Liver (tissue), 9 donors: Measurements from ENCODE around the gene XXYLT1. TPM values are rescaled to one million over a fixed set of nuclear protein-coding genes. Genes with fewer than 3 reads are reported as not detected.

Experiments
- DNase-seq: peaks from one replicate; pipeline ENCODE4 v3.0.0-alpha.2; 2017; ENCODE audit warnings: low spot score
- H3K27ac ChIP-seq, 2 donors: one replicate each; pipeline ENCODE4 v1.7.0; 2013; ENCODE audit warnings: inconsistent platforms in 2 of 2, low read length in 2 of 2, control low read depth in 1 of 2, low read depth in 1 of 2, mild to moderate bottlenecking in 1 of 2
- H3K27me3 ChIP-seq, 4 donors: one replicate each; pipeline versions ENCODE4 v1.6.1 to v1.7.0; 2013; ENCODE audit warnings: low read length in 3 of 4, inconsistent platforms in 1 of 4, mild to moderate bottlenecking in 1 of 4, moderate library complexity in 1 of 4; ENCODE audit not compliant: control insufficient read depth in 4 of 4, insufficient read depth in 4 of 4
- H3K36me3 ChIP-seq, 4 donors: one replicate each; pipeline versions ENCODE4 v1.6.1 to v1.7.0; 2013; ENCODE audit warnings: low read length in 3 of 4, mild to moderate bottlenecking in 3 of 4, low read depth in 1 of 4, moderate library complexity in 1 of 4; ENCODE audit not compliant: control insufficient read depth in 4 of 4, insufficient read depth in 3 of 4
- H3K4me1 ChIP-seq, 4 donors: one replicate each; pipeline versions ENCODE4 v1.6.1 to v1.7.0; 2013; ENCODE audit warnings: low read length in 3 of 4, mild to moderate bottlenecking in 3 of 4, moderate library complexity in 1 of 4; ENCODE audit not compliant: control insufficient read depth in 4 of 4, insufficient read depth in 4 of 4
- H3K4me3 ChIP-seq, 3 donors: one replicate each; pipeline versions ENCODE4 v1.6.1 to v1.7.0; 2013; ENCODE audit warnings: low read length in 3 of 3, control low read depth in 1 of 3, low read depth in 1 of 3, mild to moderate bottlenecking in 1 of 3
- H3K9ac ChIP-seq, 2 donors: one replicate each; pipeline ENCODE4 v1.7.0; 2013; ENCODE audit warnings: low read length in 2 of 2, mild to moderate bottlenecking in 2 of 2, moderate library complexity in 2 of 2, control low read depth in 1 of 2, low read depth in 1 of 2
- H3K9me3 ChIP-seq, 4 donors: one replicate each; pipeline versions ENCODE4 v1.6.1 to v1.7.0; 2013; ENCODE audit warnings: low read length in 3 of 4; ENCODE audit not compliant: control insufficient read depth in 4 of 4
- EGR1 ChIP-seq, 2 donors: IDR thresholded peaks; 2 replicates each; pipeline ENCODE4 v1.6.1; 2016 to 2018; ENCODE audit warnings: antibody characterized with exemption in 2 of 2, low read depth in 2 of 2
- FOXA1 ChIP-seq: IDR thresholded peaks from 2 replicates; pipeline ENCODE4 v1.6.1; 2016; ENCODE audit warnings: antibody characterized with exemption
- GABPA ChIP-seq, 2 donors: IDR thresholded peaks in 1 of 2; conservative IDR thresholded peaks in 1 of 2; 2 replicates each; pipeline ENCODE4 v1.6.1; 2016; ENCODE audit warnings: antibody characterized with exemption in 2 of 2, mild to moderate bottlenecking in 1 of 2, moderate library complexity in 1 of 2
- HNF4A ChIP-seq, 2 donors: conservative IDR thresholded peaks; 2 replicates each; pipeline ENCODE4 v1.6.1; 2016; ENCODE audit warnings: antibody characterized with exemption in 2 of 2, mild to moderate bottlenecking in 2 of 2
- HNF4G ChIP-seq: IDR thresholded peaks from 2 replicates; pipeline ENCODE4 v1.6.1; 2016; ENCODE audit warnings: antibody characterized with exemption
- JUND ChIP-seq, 2 donors: IDR thresholded peaks; 2 replicates each; pipeline ENCODE4 v1.6.1; 2016; ENCODE audit warnings: antibody characterized with exemption in 2 of 2
- RAD21 ChIP-seq, 2 donors: IDR thresholded peaks; 2 replicates each; pipeline ENCODE4 v1.6.1; 2016; ENCODE audit warnings: antibody characterized with exemption in 2 of 2, mild to moderate bottlenecking in 2 of 2
- RXRA ChIP-seq, 2 donors: IDR thresholded peaks; 2 replicates each; pipeline ENCODE4 v1.6.1; 2017 to 2018; ENCODE audit warnings: antibody characterized with exemption in 2 of 2, mild to moderate bottlenecking in 1 of 2
- SP1 ChIP-seq: IDR thresholded peaks from 2 replicates; pipeline ENCODE4 v1.6.1; 2018; ENCODE audit warnings: antibody characterized with exemption, mild to moderate bottlenecking
- TAF1 ChIP-seq: conservative IDR thresholded peaks from 2 replicates; pipeline ENCODE4 v1.6.1; 2016; ENCODE audit warnings: antibody characterized with exemption, mild to moderate bottlenecking
- WGBS: extraction: QIAGEN DNeasy Blood & Tissue Kit; methylation state at CpG from one replicate; pipeline ENCODE4 v1.1.7; 2013; 5-methylcytosine and 5-hydroxymethylcytosine counted together
- polyA plus RNA-seq, 2 donors: library from polyadenylated mRNA; stranded (reverse) in 1 of 2; unstranded in 1 of 2; fragments of 200-250 nt in 1 of 2; fragments of >200 nt in 1 of 2; fragmentation: Nextera tagmentation in 1 of 2; extraction: Ambion mirVana in 1 of 2; gene quantifications; one replicate each; pipeline versions ENCODE4 v1.2.1 to v1.2.3, GENCODE V29; 2013 to 2015
- total RNA-seq, 2 donors: library from RNA; depleted of rRNA; stranded (reverse); fragments of >200 nt; gene quantifications; one replicate each; pipeline ENCODE4 v1.2.3, GENCODE V29; 2014
- TF ChIP-seq, protein P1 (sequence below): IDR thresholded peaks from 2 replicates; pipeline ENCODE4 v1.6.1; 2016; ENCODE audit warnings: antibody characterized with exemption, mild to moderate bottlenecking
- TF ChIP-seq, protein P2 (sequence below): IDR thresholded peaks from 2 replicates; pipeline ENCODE4 v1.6.1; 2016; ENCODE audit warnings: antibody characterized with exemption
- TF ChIP-seq, protein P3 (sequence below): IDR thresholded peaks from 2 replicates; pipeline ENCODE4 v1.6.1; 2016; ENCODE audit warnings: antibody characterized with exemption
- TF ChIP-seq, protein P4 (sequence below): IDR thresholded peaks from 2 replicates; pipeline ENCODE4 v1.6.1; 2016; ENCODE audit warnings: antibody characterized with exemption
- donor health status: healthy.
- donor health status: healthy.
- donor health status: healthy.
- donor health status: healthy.
- donor health status: healthy.

XXYLT1 gene
- total and polyA plus RNA-seq, 4 donors = 0.93 to 7.6 (median 2.8) TPM

DNA sequence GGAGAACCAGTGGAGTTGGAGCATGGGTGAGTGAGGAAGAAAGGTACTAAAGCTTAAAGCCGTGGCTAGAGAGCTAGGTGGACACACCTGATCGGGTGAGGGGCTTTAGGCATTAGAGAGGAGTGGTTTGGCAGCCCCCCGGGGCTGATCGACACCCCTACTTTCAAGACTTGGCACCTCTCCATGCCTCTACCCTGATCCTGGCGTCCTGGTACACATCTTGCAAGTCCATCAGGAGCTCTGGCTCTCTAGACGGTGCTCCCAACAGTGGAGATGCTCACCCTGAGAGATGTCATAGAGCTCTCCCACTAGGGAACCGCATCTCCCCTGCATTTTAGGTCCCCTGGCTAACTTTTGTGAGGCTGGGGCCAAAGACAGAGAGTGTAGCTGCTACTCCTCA lies 98.1 kb downstream of the XXYLT1 start:
- Histone ChIP-seq H3K9me3 (no peaks in the 10 kb centered on the region), H3K4me1 (no peaks in the 10 kb centered on the region), H3K36me3 (no peaks in the 10 kb centered on the region), H3K4me3 (no peak overlapping the region), H3K27ac (no peak overlapping the region), H3K9ac (no peak overlapping the region), H3K27me3 (no peaks in the 10 kb centered on the region)
- 92% methylated on average over 7 of the region's 7 CpGs for WGBS
- DNase-seq = no peak
- no peak for TF ChIP-seq EGR1 (IDR thresholded peaks at IDR 0.05; ENCODE audit: low read depth in 2 of 2)
- no peak for TF ChIP-seq RAD21 (IDR thresholded peaks at IDR 0.05)
- TF ChIP-seq RXRA (IDR thresholded peaks at IDR 0.05) = no peak
- TF ChIP-seq, protein P1, sequence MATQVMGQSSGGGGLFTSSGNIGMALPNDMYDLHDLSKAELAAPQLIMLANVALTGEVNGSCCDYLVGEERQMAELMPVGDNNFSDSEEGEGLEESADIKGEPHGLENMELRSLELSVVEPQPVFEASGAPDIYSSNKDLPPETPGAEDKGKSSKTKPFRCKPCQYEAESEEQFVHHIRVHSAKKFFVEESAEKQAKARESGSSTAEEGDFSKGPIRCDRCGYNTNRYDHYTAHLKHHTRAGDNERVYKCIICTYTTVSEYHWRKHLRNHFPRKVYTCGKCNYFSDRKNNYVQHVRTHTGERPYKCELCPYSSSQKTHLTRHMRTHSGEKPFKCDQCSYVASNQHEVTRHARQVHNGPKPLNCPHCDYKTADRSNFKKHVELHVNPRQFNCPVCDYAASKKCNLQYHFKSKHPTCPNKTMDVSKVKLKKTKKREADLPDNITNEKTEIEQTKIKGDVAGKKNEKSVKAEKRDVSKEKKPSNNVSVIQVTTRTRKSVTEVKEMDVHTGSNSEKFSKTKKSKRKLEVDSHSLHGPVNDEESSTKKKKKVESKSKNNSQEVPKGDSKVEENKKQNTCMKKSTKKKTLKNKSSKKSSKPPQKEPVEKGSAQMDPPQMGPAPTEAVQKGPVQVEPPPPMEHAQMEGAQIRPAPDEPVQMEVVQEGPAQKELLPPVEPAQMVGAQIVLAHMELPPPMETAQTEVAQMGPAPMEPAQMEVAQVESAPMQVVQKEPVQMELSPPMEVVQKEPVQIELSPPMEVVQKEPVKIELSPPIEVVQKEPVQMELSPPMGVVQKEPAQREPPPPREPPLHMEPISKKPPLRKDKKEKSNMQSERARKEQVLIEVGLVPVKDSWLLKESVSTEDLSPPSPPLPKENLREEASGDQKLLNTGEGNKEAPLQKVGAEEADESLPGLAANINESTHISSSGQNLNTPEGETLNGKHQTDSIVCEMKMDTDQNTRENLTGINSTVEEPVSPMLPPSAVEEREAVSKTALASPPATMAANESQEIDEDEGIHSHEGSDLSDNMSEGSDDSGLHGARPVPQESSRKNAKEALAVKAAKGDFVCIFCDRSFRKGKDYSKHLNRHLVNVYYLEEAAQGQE = no peak
- TF ChIP-seq, protein P2, sequence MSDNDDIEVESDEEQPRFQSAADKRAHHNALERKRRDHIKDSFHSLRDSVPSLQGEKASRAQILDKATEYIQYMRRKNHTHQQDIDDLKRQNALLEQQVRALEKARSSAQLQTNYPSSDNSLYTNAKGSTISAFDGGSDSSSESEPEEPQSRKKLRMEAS = no peak
- TF ChIP-seq HNF4G = no peak
- TF ChIP-seq GABPA (IDR thresholded peaks at IDR 0.05 in 1 of 2, conservative IDR thresholded peaks at IDR 0.05 in 1 of 2) = no peak
- TF ChIP-seq SP1 = no peak
- TF ChIP-seq, protein P3, sequence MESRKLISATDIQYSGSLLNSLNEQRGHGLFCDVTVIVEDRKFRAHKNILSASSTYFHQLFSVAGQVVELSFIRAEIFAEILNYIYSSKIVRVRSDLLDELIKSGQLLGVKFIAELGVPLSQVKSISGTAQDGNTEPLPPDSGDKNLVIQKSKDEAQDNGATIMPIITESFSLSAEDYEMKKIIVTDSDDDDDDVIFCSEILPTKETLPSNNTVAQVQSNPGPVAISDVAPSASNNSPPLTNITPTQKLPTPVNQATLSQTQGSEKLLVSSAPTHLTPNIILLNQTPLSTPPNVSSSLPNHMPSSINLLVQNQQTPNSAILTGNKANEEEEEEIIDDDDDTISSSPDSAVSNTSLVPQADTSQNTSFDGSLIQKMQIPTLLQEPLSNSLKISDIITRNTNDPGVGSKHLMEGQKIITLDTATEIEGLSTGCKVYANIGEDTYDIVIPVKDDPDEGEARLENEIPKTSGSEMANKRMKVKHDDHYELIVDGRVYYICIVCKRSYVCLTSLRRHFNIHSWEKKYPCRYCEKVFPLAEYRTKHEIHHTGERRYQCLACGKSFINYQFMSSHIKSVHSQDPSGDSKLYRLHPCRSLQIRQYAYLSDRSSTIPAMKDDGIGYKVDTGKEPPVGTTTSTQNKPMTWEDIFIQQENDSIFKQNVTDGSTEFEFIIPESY = no peak
- TF ChIP-seq FOXA1 = no peak
- TF ChIP-seq TAF1 = no peak
- no peak for TF ChIP-seq HNF4A (conservative IDR thresholded peaks at IDR 0.05)

DNA sequence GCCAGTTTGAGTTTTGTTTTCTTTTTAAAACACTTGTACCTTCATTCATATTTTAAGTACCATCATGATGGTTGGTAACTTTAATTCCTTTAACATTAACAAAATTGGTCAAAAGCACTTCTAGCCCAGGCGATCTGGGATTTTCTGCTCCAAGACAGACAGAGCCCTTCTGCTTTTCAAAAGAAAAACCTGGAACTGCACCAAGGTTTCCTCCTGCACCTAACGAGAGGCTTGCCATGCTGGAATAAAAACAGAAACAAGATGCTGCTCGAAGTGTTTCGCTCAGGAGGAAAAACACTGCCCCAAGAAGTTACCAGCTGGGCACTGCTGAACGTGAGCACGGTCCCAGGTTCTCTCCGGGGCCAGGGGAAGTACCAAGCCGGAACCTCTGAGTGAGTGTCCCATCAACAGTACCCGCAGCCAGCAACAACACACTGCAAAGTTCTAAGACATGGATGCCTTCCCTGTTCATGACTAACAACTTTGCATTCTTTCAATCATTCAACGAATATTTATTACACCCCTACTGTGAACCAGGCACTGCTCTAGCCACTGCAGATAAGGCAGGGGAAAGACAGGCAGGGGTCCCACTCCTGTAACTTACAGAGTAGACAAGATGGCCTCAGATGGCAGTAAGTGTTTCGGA lies 98.8 kb downstream of the XXYLT1 start:
- H3K4me1 ChIP-seq = no peaks in the 10 kb centered on the region
- no peak overlapping the region for H3K27ac ChIP-seq
- no peaks in the 10 kb centered on the region for H3K27me3 ChIP-seq
- no peak overlapping the region for H3K4me3 ChIP-seq
- DNase-seq = no peak
- H3K36me3 ChIP-seq = no peaks in the 10 kb centered on the region
- TF ChIP-seq JUND (IDR thresholded peaks at IDR 0.05) (no peak), HNF4A (conservative IDR thresholded peaks at IDR 0.05) (no peak), SP1 (no peak), EGR1 (IDR thresholded peaks at IDR 0.05; ENCODE audit: low read depth in 2 of 2) (no peak), RXRA (IDR thresholded peaks at IDR 0.05) (no peak)
- TF ChIP-seq, protein P1 = no peak
- TF ChIP-seq, protein P4, sequence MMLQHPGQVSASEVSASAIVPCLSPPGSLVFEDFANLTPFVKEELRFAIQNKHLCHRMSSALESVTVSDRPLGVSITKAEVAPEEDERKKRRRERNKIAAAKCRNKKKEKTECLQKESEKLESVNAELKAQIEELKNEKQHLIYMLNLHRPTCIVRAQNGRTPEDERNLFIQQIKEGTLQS = no peak
- WGBS = 78% methylated on average over 11 of the region's 11 CpGs
- H3K9ac ChIP-seq = no peak overlapping the region
- H3K9me3 ChIP-seq = no peaks in the 10 kb centered on the region
